ENCODE data around the gene SERPINE2. TPM values are rescaled to one million over a fixed set of nuclear protein-coding genes. Genes with fewer than 3 reads are reported as not detected.
"Not testable (repeated sequence)": the region's sequence is repeated elsewhere in the genome, so short reads cannot be mapped to it uniquely, and the experiment has no call there.

SERPINE2 gene
- polyA plus RNA-seq, 3 donors: 118 to 171 (median 121) TPM

GRCh38 chr2:223945755-223946154, 93.3 kb downstream of the SERPINE2 start:
- no peak for DNase-seq (ENCODE audit: low read depth in 3 of 3, low spot score in 2 of 3)

- DNase-seq (ENCODE audit: low read depth in 3 of 3, low spot score in 2 of 3): peak in 2 of 3 donors; percentile 70 to 84
Measured at GRCh38 chr2:223944703-223945531, 94.2 kb downstream of the SERPINE2 start, which contains the start of gene WDFY1. Gene WDFY1 (minus strand): TSS chr2:223945335. CDS start chr2:223945284, 51 bp downstream.

- no peak for DNase-seq (ENCODE audit: low read depth in 3 of 3, low spot score in 2 of 3)
Measured at GRCh38 chr2:223944166-223944702, 94.9 kb downstream of the SERPINE2 start.

GRCh38 chr2:223943561-223944008, 95.5 kb downstream of the SERPINE2 start:
- DNase-seq (ENCODE audit: low read depth in 3 of 3, low spot score in 2 of 3): no peak

GRCh38 chr2:223943135-223943534, 96.0 kb downstream of the SERPINE2 start:
- DNase-seq (ENCODE audit: low read depth in 3 of 3, low spot score in 2 of 3): no peak

GRCh38 chr2:223941579-223942277, 97.4 kb downstream of the SERPINE2 start:
- DNase-seq (ENCODE audit: low read depth in 3 of 3, low spot score in 2 of 3): no peak

GRCh38 chr2:223939438-223939837, 99.6 kb downstream of the SERPINE2 start:
- not testable (repeated sequence) for DNase-seq (ENCODE audit: low read depth in 3 of 3, low spot score in 2 of 3)

GRCh38 chr2:223937535-223937934, 101.6 kb downstream of the SERPINE2 start:
- DNase-seq (ENCODE audit: low read depth in 3 of 3, low spot score in 2 of 3): no peak

GRCh38 chr2:223936862-223937326, 102.2 kb downstream of the SERPINE2 start:
- no peak for DNase-seq (ENCODE audit: low read depth in 3 of 3, low spot score in 2 of 3)

GRCh38 chr2:223935459-223936125, 103.5 kb downstream of the SERPINE2 start:
- no peak for DNase-seq (ENCODE audit: low read depth in 3 of 3, low spot score in 2 of 3)

- no peak for DNase-seq (ENCODE audit: low read depth in 3 of 3, low spot score in 2 of 3)
Measured at GRCh38 chr2:223934870-223935269, 104.2 kb downstream of the SERPINE2 start.

- DNase-seq (ENCODE audit: low read depth in 3 of 3, low spot score in 2 of 3): no peak
Measured at GRCh38 chr2:223932816-223933800, 106.0 kb downstream of the SERPINE2 start.

GRCh38 chr2:223930103-223930976, 108.7 kb downstream of the SERPINE2 start:
- no peak for DNase-seq (ENCODE audit: low read depth in 3 of 3, low spot score in 2 of 3)

- DNase-seq (ENCODE audit: low read depth in 3 of 3, low spot score in 2 of 3): peak in 1 of 3 donors; percentile 3
Measured at GRCh38 chr2:223929571-223930102, 109.4 kb downstream of the SERPINE2 start.

GRCh38 chr2:223928113-223929006, 110.7 kb downstream of the SERPINE2 start:
- DNase-seq (ENCODE audit: low read depth in 3 of 3, low spot score in 2 of 3): no peak

GRCh38 chr2:223925106-223925505, 114.0 kb downstream of the SERPINE2 start:
- DNase-seq (ENCODE audit: low read depth in 3 of 3, low spot score in 2 of 3): no peak

Data from right renal cortex interstitium (tissue), 3 donors.